ENCODE results near the gene ZNF138.

ZNF138 gene

GRCh38 chr7:64873155-64873500, 78.9 kb downstream of the ZNF138 start:
- peaks cover 0 to 9% (median 7%) of the 10 kb centered on the region in 5 donors for H3K4me1 ChIP-seq (ENCODE audit: control insufficient read depth in 5 of 5, insufficient read depth in 5 of 5, low read length in 5 of 5)
- peaks cover 0 to 2% (median 0%) of the 10 kb centered on the region in 5 donors for H3K9me3 ChIP-seq (ENCODE audit: control insufficient read depth in 5 of 5, low read length in 5 of 5)
- no peak overlapping the region for H3K27ac ChIP-seq (ENCODE audit: low read depth, low read length)
- no peak overlapping the region for H3K4me3 ChIP-seq (ENCODE audit: low read depth in 1 of 5, low read length in 5 of 5)
- H3K27me3 ChIP-seq (ENCODE audit: control insufficient read depth in 5 of 5, insufficient read depth in 4 of 5, low read length in 5 of 5), result peaks cover 0 to 24% (median 3%) of the 10 kb centered on the region in 5 donors
- no peak overlapping the region for H3K9ac ChIP-seq (ENCODE audit: low read length in 5 of 5)
- no peaks in the 10 kb centered on the region for H3K36me3 ChIP-seq (ENCODE audit: control insufficient read depth in 5 of 5, insufficient read depth in 5 of 5, low read length in 5 of 5)

GRCh38 chr7:64873517-64873916, 79.3 kb downstream of the ZNF138 start:
- Histone ChIP-seq H3K27me3 (ENCODE audit: control insufficient read depth in 5 of 5, insufficient read depth in 4 of 5, low read length in 5 of 5) (peaks cover 0 to 23% (median 3%) of the 10 kb centered on the region in 5 donors), H3K9ac (ENCODE audit: low read length in 5 of 5) (no peak overlapping the region), H3K9me3 (ENCODE audit: control insufficient read depth in 5 of 5, low read length in 5 of 5) (peaks cover 0 to 2% (median 0%) of the 10 kb centered on the region in 5 donors)

GRCh38 chr7:64874114-64874513, 79.9 kb downstream of the ZNF138 start:
- peaks cover 0 to 9% (median 7%) of the 10 kb centered on the region in 5 donors for H3K4me1 ChIP-seq (ENCODE audit: control insufficient read depth in 5 of 5, insufficient read depth in 5 of 5, low read length in 5 of 5)
- H3K9me3 ChIP-seq (ENCODE audit: control insufficient read depth in 5 of 5, low read length in 5 of 5), result peaks cover 0 to 2% (median 0%) of the 10 kb centered on the region in 5 donors
- H3K27ac ChIP-seq (ENCODE audit: low read depth, low read length), result no peak overlapping the region
- peaks cover 0 to 21% (median 3%) of the 10 kb centered on the region in 5 donors for H3K27me3 ChIP-seq (ENCODE audit: control insufficient read depth in 5 of 5, insufficient read depth in 4 of 5, low read length in 5 of 5)
- no peak overlapping the region for H3K9ac ChIP-seq (ENCODE audit: low read length in 5 of 5)
- no peak overlapping the region for H3K4me3 ChIP-seq (ENCODE audit: low read depth in 1 of 5, low read length in 5 of 5)
- H3K36me3 ChIP-seq (ENCODE audit: control insufficient read depth in 5 of 5, insufficient read depth in 5 of 5, low read length in 5 of 5), result no peaks in the 10 kb centered on the region

More at GRCh38 chr7:64873517-64873916, 79.3 kb downstream of the ZNF138 start:
- no peak overlapping the region for H3K4me3 ChIP-seq (ENCODE audit: low read depth in 1 of 5, low read length in 5 of 5)
- no peaks in the 10 kb centered on the region for H3K36me3 ChIP-seq (ENCODE audit: control insufficient read depth in 5 of 5, insufficient read depth in 5 of 5, low read length in 5 of 5)
- peaks cover 0 to 9% (median 7%) of the 10 kb centered on the region in 5 donors for H3K4me1 ChIP-seq (ENCODE audit: control insufficient read depth in 5 of 5, insufficient read depth in 5 of 5, low read length in 5 of 5)
- H3K27ac ChIP-seq (ENCODE audit: low read depth, low read length), result no peak overlapping the region

GRCh38 chr7:64874562-64875250, 80.5 kb downstream of the ZNF138 start:
- H3K9me3 ChIP-seq (ENCODE audit: control insufficient read depth in 5 of 5, low read length in 5 of 5), result peaks cover 0 to 2% (median 0%) of the 10 kb centered on the region in 5 donors
- H3K36me3 ChIP-seq (ENCODE audit: control insufficient read depth in 5 of 5, insufficient read depth in 5 of 5, low read length in 5 of 5), result no peaks in the 10 kb centered on the region
- H3K27me3 ChIP-seq (ENCODE audit: control insufficient read depth in 5 of 5, insufficient read depth in 4 of 5, low read length in 5 of 5), result peaks cover 0 to 18% (median 3%) of the 10 kb centered on the region in 5 donors
- H3K27ac ChIP-seq (ENCODE audit: low read depth, low read length), result no peak overlapping the region
- H3K4me3 ChIP-seq (ENCODE audit: low read depth in 1 of 5, low read length in 5 of 5), result no peak overlapping the region
- H3K9ac ChIP-seq (ENCODE audit: low read length in 5 of 5), result no peak overlapping the region
- peaks cover 0 to 9% (median 7%) of the 10 kb centered on the region in 5 donors for H3K4me1 ChIP-seq (ENCODE audit: control insufficient read depth in 5 of 5, insufficient read depth in 5 of 5, low read length in 5 of 5)

GRCh38 chr7:64875258-64875657, 81.0 kb downstream of the ZNF138 start:
- Histone ChIP-seq H3K9me3 (ENCODE audit: control insufficient read depth in 5 of 5, low read length in 5 of 5) (peaks cover 0 to 2% (median 0%) of the 10 kb centered on the region in 5 donors), H3K27ac (ENCODE audit: low read depth, low read length) (no peak overlapping the region), H3K4me3 (ENCODE audit: low read depth in 1 of 5, low read length in 5 of 5) (no peak overlapping the region), H3K9ac (ENCODE audit: low read length in 5 of 5) (no peak overlapping the region), H3K36me3 (ENCODE audit: control insufficient read depth in 5 of 5, insufficient read depth in 5 of 5, low read length in 5 of 5) (no peaks in the 10 kb centered on the region), H3K4me1 (ENCODE audit: control insufficient read depth in 5 of 5, insufficient read depth in 5 of 5, low read length in 5 of 5) (peaks cover 0 to 9% (median 7%) of the 10 kb centered on the region in 5 donors), H3K27me3 (ENCODE audit: control insufficient read depth in 5 of 5, insufficient read depth in 4 of 5, low read length in 5 of 5) (peaks cover 0 to 15% (median 3%) of the 10 kb centered on the region in 5 donors)

GRCh38 chr7:64875658-64876406, 81.6 kb downstream of the ZNF138 start:
- Histone ChIP-seq H3K9ac (ENCODE audit: low read length in 5 of 5) (no peak overlapping the region), H3K27ac (ENCODE audit: low read depth, low read length) (no peak overlapping the region), H3K27me3 (ENCODE audit: control insufficient read depth in 5 of 5, insufficient read depth in 4 of 5, low read length in 5 of 5) (peaks cover 0 to 15% (median 3%) of the 10 kb centered on the region in 5 donors), H3K4me3 (ENCODE audit: low read depth in 1 of 5, low read length in 5 of 5) (no peak overlapping the region), H3K9me3 (ENCODE audit: control insufficient read depth in 5 of 5, low read length in 5 of 5) (no peaks in the 10 kb centered on the region), H3K4me1 (ENCODE audit: control insufficient read depth in 5 of 5, insufficient read depth in 5 of 5, low read length in 5 of 5) (peaks cover 0 to 9% (median 7%) of the 10 kb centered on the region in 5 donors), H3K36me3 (ENCODE audit: control insufficient read depth in 5 of 5, insufficient read depth in 5 of 5, low read length in 5 of 5) (no peaks in the 10 kb centered on the region)

- Histone ChIP-seq H3K9me3 (ENCODE audit: control insufficient read depth in 5 of 5, low read length in 5 of 5) (no peaks in the 10 kb centered on the region), H3K27me3 (ENCODE audit: control insufficient read depth in 5 of 5, insufficient read depth in 4 of 5, low read length in 5 of 5) (peaks cover 0 to 14% (median 3%) of the 10 kb centered on the region in 5 donors), H3K27ac (ENCODE audit: low read depth, low read length) (no peak overlapping the region), H3K4me3 (ENCODE audit: low read depth in 1 of 5, low read length in 5 of 5) (peak overlapping the region; percentile 15 to 66 (median 53)), H3K36me3 (ENCODE audit: control insufficient read depth in 5 of 5, insufficient read depth in 5 of 5, low read length in 5 of 5) (no peaks in the 10 kb centered on the region), H3K4me1 (ENCODE audit: control insufficient read depth in 5 of 5, insufficient read depth in 5 of 5, low read length in 5 of 5) (peaks cover 0 to 17% (median 14%) of the 10 kb centered on the region in 5 donors), H3K9ac (ENCODE audit: low read length in 5 of 5) (no peak overlapping the region)
Measured at GRCh38 chr7:64876792-64877713, 82.8 kb downstream of the ZNF138 start.

- Histone ChIP-seq H3K4me1 (ENCODE audit: control insufficient read depth in 5 of 5, insufficient read depth in 5 of 5, low read length in 5 of 5) (peaks cover 0 to 26% (median 19%) of the 10 kb centered on the region in 5 donors), H3K9ac (ENCODE audit: low read length in 5 of 5) (no peak overlapping the region), H3K27ac (ENCODE audit: low read depth, low read length) (no peak overlapping the region), H3K36me3 (ENCODE audit: control insufficient read depth in 5 of 5, insufficient read depth in 5 of 5, low read length in 5 of 5) (no peaks in the 10 kb centered on the region), H3K27me3 (ENCODE audit: control insufficient read depth in 5 of 5, insufficient read depth in 4 of 5, low read length in 5 of 5) (peaks cover 0 to 14% (median 3%) of the 10 kb centered on the region in 5 donors), H3K9me3 (ENCODE audit: control insufficient read depth in 5 of 5, low read length in 5 of 5) (no peaks in the 10 kb centered on the region), H3K4me3 (ENCODE audit: low read depth in 1 of 5, low read length in 5 of 5) (peak overlapping the region; percentile 15 to 66 (median 53))
Measured at GRCh38 chr7:64877714-64878610, 83.7 kb downstream of the ZNF138 start.

GRCh38 chr7:64878684-64879083, 84.5 kb downstream of the ZNF138 start:
- H3K36me3 ChIP-seq (ENCODE audit: control insufficient read depth in 5 of 5, insufficient read depth in 5 of 5, low read length in 5 of 5), result no peaks in the 10 kb centered on the region
- no peak overlapping the region for H3K4me3 ChIP-seq (ENCODE audit: low read depth in 1 of 5, low read length in 5 of 5)
- peaks cover 0 to 14% (median 3%) of the 10 kb centered on the region in 5 donors for H3K27me3 ChIP-seq (ENCODE audit: control insufficient read depth in 5 of 5, insufficient read depth in 4 of 5, low read length in 5 of 5)
- no peak overlapping the region for H3K9ac ChIP-seq (ENCODE audit: low read length in 5 of 5)
- H3K4me1 ChIP-seq (ENCODE audit: control insufficient read depth in 5 of 5, insufficient read depth in 5 of 5, low read length in 5 of 5), result peaks cover 0 to 33% (median 22%) of the 10 kb centered on the region in 5 donors
- no peaks in the 10 kb centered on the region for H3K9me3 ChIP-seq (ENCODE audit: control insufficient read depth in 5 of 5, low read length in 5 of 5)
- H3K27ac ChIP-seq (ENCODE audit: low read depth, low read length), result no peak overlapping the region

Data from subcutaneous abdominal adipose tissue (tissue), 5 donors.